IMR-90 (cell line): ENCODE data around the gene PSMD6.

Experiments used
- BHLHE40 ChIP-seq: fragments of 150-350 bp; IDR thresholded peaks from 2 replicates; pipeline ENCODE4 v1.6.1; 2016; ENCODE audit warnings: mild to moderate bottlenecking, low read depth, low read length
- CEBPB ChIP-seq: IDR thresholded peaks from 2 replicates; pipeline ENCODE4 v1.6.1; 2012; ENCODE audit warnings: low read depth, low read length, improper control_type of control experiment
- ELK1 ChIP-seq: fragments of 150-350 bp; IDR thresholded peaks from 2 replicates; pipeline ENCODE4 v1.6.1; 2016; ENCODE audit warnings: low read depth, mild to moderate bottlenecking, low read length, moderate library complexity, borderline replicate concordance
- FOS ChIP-seq: fragments of 150-350 bp; IDR thresholded peaks from 2 replicates; pipeline ENCODE4 v1.6.1; 2016; ENCODE audit warnings: low read depth, low read length
- MAZ ChIP-seq: IDR thresholded peaks from 2 replicates; pipeline ENCODE4 v1.6.1; 2012; ENCODE audit warnings: low read depth, mild to moderate bottlenecking, low read length, improper control_type of control experiment, moderate library complexity, borderline replicate concordance
- MXI1 ChIP-seq: IDR thresholded peaks from 2 replicates; pipeline ENCODE4 v1.6.1; 2012; ENCODE audit warnings: low read depth, mild to moderate bottlenecking, low read length, moderate library complexity, borderline replicate concordance
- NFE2L2 ChIP-seq: fragments of 150-350 bp; IDR thresholded peaks from 2 replicates; pipeline ENCODE4 v1.6.1; 2016; ENCODE audit warnings: low read depth, mild to moderate bottlenecking, low read length
- POLR2A ChIP-seq: IDR thresholded peaks from 2 replicates; pipeline ENCODE4 v1.6.1; 2012; ENCODE audit warnings: mild to moderate bottlenecking, low read depth, low read length
- RAD21 ChIP-seq: IDR thresholded peaks from 2 replicates; pipeline ENCODE4 v1.6.1; 2012; ENCODE audit warnings: low read length, improper control_type of control experiment
- RCOR1 ChIP-seq: IDR thresholded peaks from 2 replicates; pipeline ENCODE4 v1.6.1; 2012; ENCODE audit warnings: mild to moderate bottlenecking, low read length, improper control_type of control experiment; ENCODE audit not compliant: insufficient replicate concordance
- RFX5 ChIP-seq: IDR thresholded peaks from 2 replicates; pipeline ENCODE4 v1.8.0; 2012; ENCODE audit warnings: low read depth, mild to moderate bottlenecking, low read length, moderate library complexity
- SMC3 ChIP-seq: fragments of 150-350 bp; IDR thresholded peaks from 2 replicates; pipeline ENCODE4 v1.6.1; 2016; ENCODE audit warnings: low read depth, mild to moderate bottlenecking, antibody characterized with exemption, low read length, moderate library complexity
- USF2 ChIP-seq: fragments of 150-350 bp; IDR thresholded peaks from 2 replicates; pipeline ENCODE4 v1.6.1; 2017; ENCODE audit warnings: mild to moderate bottlenecking, antibody characterized with exemption, low read length, low read depth
- TF ChIP-seq, protein P1 (sequence below): conservative IDR thresholded peaks from 2 replicates; pipeline ENCODE4 v1.5.1; 2012; ENCODE audit warnings: mild to moderate bottlenecking, low read depth, low read length, improper control_type of control experiment

DNA sequence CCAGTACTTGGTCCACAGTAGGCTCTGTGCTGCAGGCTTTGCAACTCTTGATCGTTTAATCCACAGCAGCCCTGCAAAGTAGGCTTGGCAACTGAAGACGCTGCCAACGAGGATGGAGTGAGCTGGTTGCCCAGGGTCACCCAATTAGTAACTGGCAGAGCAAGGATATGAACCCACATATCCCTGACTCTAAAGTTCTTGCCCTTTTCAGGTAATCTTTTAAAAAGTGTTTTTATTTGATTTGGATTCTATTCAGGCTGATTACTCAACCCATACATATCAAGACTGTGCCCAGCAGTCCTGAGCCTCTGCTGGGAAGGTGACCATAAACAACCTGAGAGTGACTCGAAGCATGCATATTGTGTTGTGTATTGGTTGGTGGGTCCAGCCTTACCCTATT is 50.3 kb downstream of the PSMD6 start:
- TF ChIP-seq, protein P1, sequence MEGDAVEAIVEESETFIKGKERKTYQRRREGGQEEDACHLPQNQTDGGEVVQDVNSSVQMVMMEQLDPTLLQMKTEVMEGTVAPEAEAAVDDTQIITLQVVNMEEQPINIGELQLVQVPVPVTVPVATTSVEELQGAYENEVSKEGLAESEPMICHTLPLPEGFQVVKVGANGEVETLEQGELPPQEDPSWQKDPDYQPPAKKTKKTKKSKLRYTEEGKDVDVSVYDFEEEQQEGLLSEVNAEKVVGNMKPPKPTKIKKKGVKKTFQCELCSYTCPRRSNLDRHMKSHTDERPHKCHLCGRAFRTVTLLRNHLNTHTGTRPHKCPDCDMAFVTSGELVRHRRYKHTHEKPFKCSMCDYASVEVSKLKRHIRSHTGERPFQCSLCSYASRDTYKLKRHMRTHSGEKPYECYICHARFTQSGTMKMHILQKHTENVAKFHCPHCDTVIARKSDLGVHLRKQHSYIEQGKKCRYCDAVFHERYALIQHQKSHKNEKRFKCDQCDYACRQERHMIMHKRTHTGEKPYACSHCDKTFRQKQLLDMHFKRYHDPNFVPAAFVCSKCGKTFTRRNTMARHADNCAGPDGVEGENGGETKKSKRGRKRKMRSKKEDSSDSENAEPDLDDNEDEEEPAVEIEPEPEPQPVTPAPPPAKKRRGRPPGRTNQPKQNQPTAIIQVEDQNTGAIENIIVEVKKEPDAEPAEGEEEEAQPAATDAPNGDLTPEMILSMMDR: no peak
- no peak for TF ChIP-seq CEBPB
- TF ChIP-seq RAD21: no peak
- no peak for TF ChIP-seq USF2
- no peak for TF ChIP-seq RCOR1
- TF ChIP-seq FOS: no peak
- no peak for TF ChIP-seq RFX5
- no peak for TF ChIP-seq ELK1
- no peak for TF ChIP-seq SMC3
- TF ChIP-seq POLR2A: no peak
- TF ChIP-seq BHLHE40: no peak
- TF ChIP-seq MAZ: no peak
- no peak for TF ChIP-seq NFE2L2
- no peak for TF ChIP-seq MXI1
